IMR-90 (cell line): ENCODE data around the gene PPP1R15A. TPM values are rescaled to one million over a fixed set of nuclear protein-coding genes. Genes with fewer than 3 reads are reported as not detected.

Source experiments
- ATAC-seq: fragments of 200-7000 bp; cut with Tn5 transposase; 2 replicates; pipeline ENCODE4 v1.9.1; 2020; ENCODE audit warnings: low read depth, mild to moderate bottlenecking, moderate library complexity
- BruUV-seq: library from RNA; stranded (reverse); fragments of 400-500 nt; replicated peaks from 2 replicates; lab custom pipeline; 2021; lab: Mats Ljungman, UMichigan
- CTCF ChIA-PET: fragments of 300-600 bp; formaldehyde crosslinking; extraction: SDS; loops from one replicate; lab custom pipeline; 2021; ENCODE audit warnings: antibody characterized with exemption; lab: Yijun Ruan, JAX
- POLR2A ChIA-PET: fragments of 300-600 bp; sonication (Branson Sonifier 250); formaldehyde crosslinking; loops from one replicate; lab custom pipeline; 2022; ENCODE audit warnings: antibody characterized with exemption; ENCODE audit not compliant: unreplicated experiment; lab: Charles Lee
- DNase-seq: peaks from one replicate; pipeline ENCODE4 v3.0.0; 2013
- H2AFZ ChIP-seq: replicated peaks from 2 replicates; pipeline ENCODE3; 2013; ENCODE audit warnings: low read length, mild to moderate bottlenecking; ENCODE audit not compliant: poor library complexity
- H2AK5ac ChIP-seq: 2 replicates; pipeline ENCODE4 v1.6.1; 2013; ENCODE audit warnings: low read depth, low read length, inconsistent platforms
- H2AK9ac ChIP-seq: replicated peaks from 2 replicates; pipeline ENCODE3; 2013; ENCODE audit warnings: mild to moderate bottlenecking, low read depth, low read length, moderate library complexity; ENCODE audit not compliant: poor library complexity
- H2BK120ac ChIP-seq: 2 replicates; pipeline ENCODE4 v1.6.1; 2013; ENCODE audit warnings: low read depth, low read length, inconsistent platforms
- H2BK15ac ChIP-seq: 3 replicates; pipeline ENCODE4 v1.6.1; 2013; ENCODE audit warnings: low read depth, low read length, inconsistent platforms
- H2BK20ac ChIP-seq: 2 replicates; pipeline ENCODE4 v1.6.1; 2013; ENCODE audit warnings: low read depth, mild to moderate bottlenecking, inconsistent platforms, low read length, moderate library complexity
- H2BK5ac ChIP-seq: 2 replicates; pipeline ENCODE4 v1.6.1; 2013; ENCODE audit warnings: mild to moderate bottlenecking, low read depth, low read length, inconsistent platforms; ENCODE audit not compliant: poor library complexity, severe bottlenecking
- H3K14ac ChIP-seq: replicated peaks from 2 replicates; pipeline ENCODE4 v1.6.1; 2013; ENCODE audit warnings: low read depth, low read length, inconsistent platforms
- H3K18ac ChIP-seq: 2 replicates; pipeline ENCODE4 v1.6.1; 2013; ENCODE audit warnings: low read depth, low read length, control low read depth
- H3K23ac ChIP-seq: 2 replicates; pipeline ENCODE4 v1.6.1; 2013; ENCODE audit warnings: low read depth, low read length, inconsistent platforms
- H3K27ac ChIP-seq: 2 replicates; pipeline ENCODE4 v1.5.1; 2013; ENCODE audit warnings: mild to moderate bottlenecking, control low read depth, low read length; ENCODE audit not compliant: insufficient read depth
- H3K27me3 ChIP-seq: 2 replicates; pipeline ENCODE4 v1.6.1; 2013; ENCODE audit warnings: low read length; ENCODE audit not compliant: control insufficient read depth, insufficient read depth
- H3K36me3 ChIP-seq: 2 replicates; pipeline ENCODE4 v1.6.1; 2013; ENCODE audit warnings: low read length, mixed read lengths; ENCODE audit not compliant: control insufficient read depth, insufficient read depth
- H3K4ac ChIP-seq: 2 replicates; pipeline ENCODE4 v1.6.1; 2013; ENCODE audit warnings: low read depth, low read length, inconsistent platforms
- H3K4me1 ChIP-seq: 2 replicates; pipeline ENCODE4 v1.6.1; 2013; ENCODE audit warnings: low read length, mixed read lengths; ENCODE audit not compliant: control insufficient read depth, insufficient read depth
- H3K4me2 ChIP-seq: 2 replicates; pipeline ENCODE4 v1.6.1; 2013; ENCODE audit warnings: low read depth, mild to moderate bottlenecking, control low read depth, low read length, moderate library complexity
- H3K4me3 ChIP-seq: 2 replicates; pipeline ENCODE4 v1.5.1; 2013; ENCODE audit warnings: low read depth, mild to moderate bottlenecking, control low read depth, low read length, moderate library complexity; ENCODE audit not compliant: insufficient read depth
- H3K56ac ChIP-seq: 2 replicates; pipeline ENCODE4 v1.6.1; 2013; ENCODE audit warnings: low read length, inconsistent platforms; ENCODE audit not compliant: insufficient read depth; ENCODE audit errors: extremely low read depth
- H3K79me1 ChIP-seq, 2 experiments: 2 replicates each; pipeline ENCODE4 v1.6.1; 2013; ENCODE audit warnings: low read length in 2 of 2, inconsistent platforms in 1 of 2, low read depth in 1 of 2
- H3K9ac ChIP-seq: 2 replicates; pipeline ENCODE4 v1.6.1; 2013; ENCODE audit warnings: low read depth, low read length, control low read depth
- H3K9me1 ChIP-seq: 2 replicates; pipeline ENCODE4 v1.6.1; 2013; ENCODE audit warnings: low read length, inconsistent platforms; ENCODE audit not compliant: insufficient read depth
- H3K9me3 ChIP-seq: 2 replicates; pipeline ENCODE4 v1.6.1; 2013; ENCODE audit warnings: low read length; ENCODE audit not compliant: control insufficient read depth, insufficient read depth
- H4K20me1 ChIP-seq: 2 replicates; pipeline ENCODE4 v1.6.1; 2013; ENCODE audit warnings: low read length, inconsistent platforms; ENCODE audit not compliant: insufficient read depth
- H4K5ac ChIP-seq: 2 replicates; pipeline ENCODE4 v1.6.1; 2013; ENCODE audit warnings: mild to moderate bottlenecking, low read depth, low read length, control low read depth
- H4K8ac ChIP-seq, 2 experiments: 2 replicates each; pipeline ENCODE4 v1.6.1; 2013; ENCODE audit warnings: low read depth in 2 of 2, low read length in 2 of 2, control low read depth in 1 of 2, inconsistent platforms in 1 of 2
- H4K91ac ChIP-seq: 2 replicates; pipeline ENCODE4 v1.6.1; 2013; ENCODE audit warnings: low read depth, low read length, inconsistent platforms; ENCODE audit not compliant: insufficient read depth
- BHLHE40 ChIP-seq: fragments of 150-350 bp; IDR thresholded peaks from 2 replicates; pipeline ENCODE4 v1.6.1; 2016; ENCODE audit warnings: mild to moderate bottlenecking, low read depth, low read length
- CHD1 ChIP-seq: IDR thresholded peaks from 2 replicates; pipeline ENCODE4 v1.6.1; 2012; ENCODE audit warnings: low read depth, low read length, improper control_type of control experiment
- FOS ChIP-seq: fragments of 150-350 bp; IDR thresholded peaks from 2 replicates; pipeline ENCODE4 v1.6.1; 2016; ENCODE audit warnings: low read depth, low read length
- MAFK ChIP-seq: IDR thresholded peaks from 2 replicates; pipeline ENCODE4 v1.6.1; 2012; ENCODE audit warnings: low read depth, low read length, improper control_type of control experiment
- MAZ ChIP-seq: IDR thresholded peaks from 2 replicates; pipeline ENCODE4 v1.6.1; 2012; ENCODE audit warnings: low read depth, mild to moderate bottlenecking, low read length, improper control_type of control experiment, moderate library complexity, borderline replicate concordance
- MXI1 ChIP-seq: IDR thresholded peaks from 2 replicates; pipeline ENCODE4 v1.6.1; 2012; ENCODE audit warnings: low read depth, mild to moderate bottlenecking, low read length, moderate library complexity, borderline replicate concordance
- NFE2L2 ChIP-seq: fragments of 150-350 bp; IDR thresholded peaks from 2 replicates; pipeline ENCODE4 v1.6.1; 2016; ENCODE audit warnings: low read depth, mild to moderate bottlenecking, low read length
- POLR2A ChIP-seq: IDR thresholded peaks from 2 replicates; pipeline ENCODE4 v1.6.1; 2012; ENCODE audit warnings: mild to moderate bottlenecking, low read depth, low read length
- RAD21 ChIP-seq: IDR thresholded peaks from 2 replicates; pipeline ENCODE4 v1.6.1; 2012; ENCODE audit warnings: low read length, improper control_type of control experiment
- RCOR1 ChIP-seq: IDR thresholded peaks from 2 replicates; pipeline ENCODE4 v1.6.1; 2012; ENCODE audit warnings: mild to moderate bottlenecking, low read length, improper control_type of control experiment; ENCODE audit not compliant: insufficient replicate concordance
- RFX5 ChIP-seq: IDR thresholded peaks from 2 replicates; pipeline ENCODE4 v1.8.0; 2012; ENCODE audit warnings: low read depth, mild to moderate bottlenecking, low read length, moderate library complexity
- SMC3 ChIP-seq: fragments of 150-350 bp; IDR thresholded peaks from 2 replicates; pipeline ENCODE4 v1.6.1; 2016; ENCODE audit warnings: low read depth, mild to moderate bottlenecking, antibody characterized with exemption, low read length, moderate library complexity
- WGBS, 2 experiments: methylation state at CpG; one replicate each; pipeline versions ENCODE4 v1.1.5 to v1.1.7; 2013; ENCODE audit warnings: missing lambda C conversion rate in 2 of 2; ENCODE audit not compliant: insufficient read length in 1 of 2; ENCODE audit errors: extremely low coverage in 2 of 2; 5-methylcytosine and 5-hydroxymethylcytosine counted together
- dilution Hi-C: fragments of 300-500 bp; cut with HindIII; formaldehyde crosslinking; loops from one replicate; pipeline ENCODE4 v1.14.3; 2018; ENCODE audit warnings: low sequenced_read_pairs; ENCODE audit not compliant: unreplicated experiment
- in situ Hi-C: fragments of 300-500 bp; cut with MboI; formaldehyde crosslinking; loops from 3 replicates; pipeline ENCODE4 v1.14.3; 2019; ENCODE audit warnings: low sequenced_read_pairs, inconsistent platforms, mixed read lengths
- intact Hi-C: fragments of 100-400 bp; cut with micrococcal nuclease; formaldehyde crosslinking; loops from 2 replicates; pipeline ENCODE4 v1.10.0; 2022
- polyA plus RNA-seq, 3 experiments: library from polyadenylated mRNA; depleted of rRNA; stranded (reverse); fragments of >200 nt; gene quantifications; 2 replicates each; pipeline ENCODE4 v1.2.3, GENCODE V29; 2012; ENCODE audit warnings: low replicate concordance in 1 of 3
- total RNA-seq: library from RNA; depleted of rRNA; stranded (reverse); fragments of >200 nt; gene quantifications from 2 replicates; pipeline ENCODE4 v1.2.3, GENCODE V29; 2012
- TF ChIP-seq, protein P1 (sequence below): conservative IDR thresholded peaks from 2 replicates; pipeline ENCODE4 v1.5.1; 2012; ENCODE audit warnings: mild to moderate bottlenecking, low read depth, low read length, improper control_type of control experiment
- TF ChIP-seq, protein P2 (sequence below): fragments of 150-350 bp; IDR thresholded peaks from 2 replicates; pipeline ENCODE4 v1.6.1; 2017; ENCODE audit warnings: mild to moderate bottlenecking, antibody characterized with exemption, low read length, low read depth

Gene PPP1R15A
- total and polyA plus RNA-seq, 2 of the 4 experiments (the other 2 are of a cell fraction), result 26.7 to 87.7 TPM

DNA sequence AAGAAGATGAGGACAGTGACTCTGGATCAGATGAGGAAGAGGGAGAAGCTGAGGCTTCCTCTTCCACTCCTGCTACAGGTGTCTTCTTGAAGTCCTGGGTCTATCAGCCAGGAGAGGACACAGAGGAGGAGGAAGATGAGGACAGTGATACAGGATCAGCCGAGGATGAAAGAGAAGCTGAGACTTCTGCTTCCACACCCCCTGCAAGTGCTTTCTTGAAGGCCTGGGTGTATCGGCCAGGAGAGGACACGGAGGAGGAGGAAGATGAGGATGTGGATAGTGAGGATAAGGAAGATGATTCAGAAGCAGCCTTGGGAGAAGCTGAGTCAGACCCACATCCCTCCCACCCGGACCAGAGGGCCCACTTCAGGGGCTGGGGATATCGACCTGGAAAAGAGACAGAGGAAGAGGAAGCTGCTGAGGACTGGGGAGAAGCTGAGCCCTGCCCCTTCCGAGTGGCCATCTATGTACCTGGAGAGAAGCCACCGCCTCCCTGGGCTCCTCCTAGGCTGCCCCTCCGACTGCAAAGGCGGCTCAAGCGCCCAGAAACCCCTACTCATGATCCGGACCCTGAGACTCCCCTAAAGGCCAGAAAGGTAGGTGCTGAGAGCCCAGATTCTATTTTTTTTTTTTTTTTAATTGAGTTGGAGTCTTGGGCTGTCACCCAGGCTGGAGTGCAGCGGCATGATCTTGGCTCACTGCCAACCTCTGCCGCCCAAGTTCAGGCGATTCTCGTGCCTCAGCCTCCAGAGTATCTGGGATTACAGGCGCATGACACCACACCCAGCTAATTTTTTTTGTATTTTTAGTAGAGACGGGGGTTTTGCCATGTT is 2.3 kb downstream of the PPP1R15A start:
- Histone ChIP-seq H3K79me1 (peaks cover 0 to 57% of the 10 kb centered on the region in 2 experiments; a peak in 3 of 4 replicates), H3K27ac (peak overlapping the region; percentile 92), H2AK9ac (peak overlapping the region; percentile 96), H3K4ac (peak overlapping the region; percentile 96), H3K4me1 (peaks cover 6% of the 10 kb centered on the region; the same call in 1 of the 2 replicates), H3K4me3 (peak overlapping the region; percentile 71), H3K23ac (peak overlapping the region; percentile 99), H3K36me3 (peaks cover 40% of the 10 kb centered on the region), H2AFZ (peak overlapping the region; percentile 56), H3K9me1 (0 out of 2 replicates have a peak, but pooled peaks cover 3% of the 10 kb centered on the region), H4K20me1 (peaks cover 68% of the 10 kb centered on the region), H2BK15ac (peak overlapping the region; percentile 74; the same call in 2 of the 3 replicates), H3K9me3 (no peaks in the 10 kb centered on the region), H2BK20ac (peak overlapping the region; percentile 4; the same call in 1 of the 2 replicates), H4K5ac (peak overlapping the region; percentile 45; the same call in 1 of the 2 replicates), H3K9ac (peak overlapping the region; percentile 86), H3K18ac (peak overlapping the region; percentile 67), H3K4me2 (peak overlapping the region; percentile 99), H4K91ac (peak overlapping the region; percentile 67), H3K56ac (peak overlapping the region; percentile 98), H4K8ac (peak overlapping the region; percentile 46 to 80), H2AK5ac (peak overlapping the region; percentile 92), H2BK5ac (peak overlapping the region; percentile 93), H2BK120ac (peak overlapping the region; percentile 88), H3K27me3 (no peaks in the 10 kb centered on the region), H3K14ac (peak overlapping the region; percentile 92)
- TF ChIP-seq RCOR1 (no peak), MXI1 (no peak), BHLHE40 (0 out of 2 replicates have a peak, but pooled peaks have one; percentile 39), FOS (peak; percentile 33; the same call in 1 of the 2 replicates), POLR2A (peak; percentile 72), MAFK (no peak), RAD21 (no peak), SMC3 (no peak), MAZ (0 out of 2 replicates have a peak, but pooled peaks have one; percentile 5), RFX5 (no peak), NFE2L2 (no peak), CHD1 (peak; percentile 98)
- TF ChIP-seq, protein P1, sequence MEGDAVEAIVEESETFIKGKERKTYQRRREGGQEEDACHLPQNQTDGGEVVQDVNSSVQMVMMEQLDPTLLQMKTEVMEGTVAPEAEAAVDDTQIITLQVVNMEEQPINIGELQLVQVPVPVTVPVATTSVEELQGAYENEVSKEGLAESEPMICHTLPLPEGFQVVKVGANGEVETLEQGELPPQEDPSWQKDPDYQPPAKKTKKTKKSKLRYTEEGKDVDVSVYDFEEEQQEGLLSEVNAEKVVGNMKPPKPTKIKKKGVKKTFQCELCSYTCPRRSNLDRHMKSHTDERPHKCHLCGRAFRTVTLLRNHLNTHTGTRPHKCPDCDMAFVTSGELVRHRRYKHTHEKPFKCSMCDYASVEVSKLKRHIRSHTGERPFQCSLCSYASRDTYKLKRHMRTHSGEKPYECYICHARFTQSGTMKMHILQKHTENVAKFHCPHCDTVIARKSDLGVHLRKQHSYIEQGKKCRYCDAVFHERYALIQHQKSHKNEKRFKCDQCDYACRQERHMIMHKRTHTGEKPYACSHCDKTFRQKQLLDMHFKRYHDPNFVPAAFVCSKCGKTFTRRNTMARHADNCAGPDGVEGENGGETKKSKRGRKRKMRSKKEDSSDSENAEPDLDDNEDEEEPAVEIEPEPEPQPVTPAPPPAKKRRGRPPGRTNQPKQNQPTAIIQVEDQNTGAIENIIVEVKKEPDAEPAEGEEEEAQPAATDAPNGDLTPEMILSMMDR, result no peak
- TF ChIP-seq, protein P2, sequence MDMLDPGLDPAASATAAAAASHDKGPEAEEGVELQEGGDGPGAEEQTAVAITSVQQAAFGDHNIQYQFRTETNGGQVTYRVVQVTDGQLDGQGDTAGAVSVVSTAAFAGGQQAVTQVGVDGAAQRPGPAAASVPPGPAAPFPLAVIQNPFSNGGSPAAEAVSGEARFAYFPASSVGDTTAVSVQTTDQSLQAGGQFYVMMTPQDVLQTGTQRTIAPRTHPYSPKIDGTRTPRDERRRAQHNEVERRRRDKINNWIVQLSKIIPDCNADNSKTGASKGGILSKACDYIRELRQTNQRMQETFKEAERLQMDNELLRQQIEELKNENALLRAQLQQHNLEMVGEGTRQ, result no peak; the same call in 1 of the 2 replicates
- CTCF ChIA-PET, result no interaction called here
- intact Hi-C loops (loop anchor here (2.0 kb wide), 1 partner anchor 90 kb away; the partner anchor contains the start of gene FTL), in situ Hi-C loops (no loop called here), dilution Hi-C loops (no loop called here)
- no CpG with 5 or more reads among the region's 17 CpGs for whole genome bisulfite sequencing, 2 experiments
- POLR2A ChIA-PET, result interaction anchor here (0.5 to 1.0 kb wide), 5 partner anchors 18 to 1446 kb away, joined by 3 to 7 read pairs (median 3); partner anchors contain the start of gene GYS1
- DNase-seq (peak; percentile 80), ATAC-seq (no peak)
- no TSS peak for BruUV-seq
